ENCODE results near the gene ABCA4.

ABCA4 gene

DNA sequence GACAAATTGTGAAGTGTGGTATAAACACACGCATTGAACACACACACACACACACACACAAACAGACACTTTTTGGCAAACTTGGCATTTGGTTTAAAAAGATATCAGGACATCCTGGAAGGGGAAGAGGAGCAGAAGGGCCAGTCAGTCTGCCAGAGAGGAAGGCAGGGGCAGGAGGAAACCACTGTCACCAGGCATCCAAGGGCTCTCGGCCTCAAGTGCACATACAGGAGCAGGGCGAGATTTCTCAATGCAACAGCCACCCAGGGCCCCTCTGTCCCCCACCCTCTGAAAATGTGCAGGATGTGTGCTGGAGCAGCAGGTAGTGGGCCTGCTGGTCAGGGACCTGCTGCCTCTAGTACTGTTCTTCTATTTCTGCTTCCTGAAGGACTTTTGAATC lies 71.2 kb downstream of the ABCA4 start:
- peaks cover 26% of the 10 kb centered on the region for H3K4me1 Mint-ChIP-seq
- H3K9me3 Mint-ChIP-seq, result no peaks in the 10 kb centered on the region
- H3K27me3 Mint-ChIP-seq (ENCODE audit: low read depth), result peaks cover 19% of the 10 kb centered on the region
- H3K4me3 Mint-ChIP-seq, result no peak overlapping the region
- no peaks in the 10 kb centered on the region for H3K36me3 Mint-ChIP-seq (ENCODE audit: low read depth)
- TF ChIP-seq, protein P1, sequence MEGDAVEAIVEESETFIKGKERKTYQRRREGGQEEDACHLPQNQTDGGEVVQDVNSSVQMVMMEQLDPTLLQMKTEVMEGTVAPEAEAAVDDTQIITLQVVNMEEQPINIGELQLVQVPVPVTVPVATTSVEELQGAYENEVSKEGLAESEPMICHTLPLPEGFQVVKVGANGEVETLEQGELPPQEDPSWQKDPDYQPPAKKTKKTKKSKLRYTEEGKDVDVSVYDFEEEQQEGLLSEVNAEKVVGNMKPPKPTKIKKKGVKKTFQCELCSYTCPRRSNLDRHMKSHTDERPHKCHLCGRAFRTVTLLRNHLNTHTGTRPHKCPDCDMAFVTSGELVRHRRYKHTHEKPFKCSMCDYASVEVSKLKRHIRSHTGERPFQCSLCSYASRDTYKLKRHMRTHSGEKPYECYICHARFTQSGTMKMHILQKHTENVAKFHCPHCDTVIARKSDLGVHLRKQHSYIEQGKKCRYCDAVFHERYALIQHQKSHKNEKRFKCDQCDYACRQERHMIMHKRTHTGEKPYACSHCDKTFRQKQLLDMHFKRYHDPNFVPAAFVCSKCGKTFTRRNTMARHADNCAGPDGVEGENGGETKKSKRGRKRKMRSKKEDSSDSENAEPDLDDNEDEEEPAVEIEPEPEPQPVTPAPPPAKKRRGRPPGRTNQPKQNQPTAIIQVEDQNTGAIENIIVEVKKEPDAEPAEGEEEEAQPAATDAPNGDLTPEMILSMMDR (IDR thresholded peaks at IDR 0.05; ENCODE audit: unreplicated experiment in 3 of 3), result no peak
- peak overlapping the region in 2 of 3 experiments; percentile 29 to 63 for H3K27ac Mint-ChIP-seq

DNA sequence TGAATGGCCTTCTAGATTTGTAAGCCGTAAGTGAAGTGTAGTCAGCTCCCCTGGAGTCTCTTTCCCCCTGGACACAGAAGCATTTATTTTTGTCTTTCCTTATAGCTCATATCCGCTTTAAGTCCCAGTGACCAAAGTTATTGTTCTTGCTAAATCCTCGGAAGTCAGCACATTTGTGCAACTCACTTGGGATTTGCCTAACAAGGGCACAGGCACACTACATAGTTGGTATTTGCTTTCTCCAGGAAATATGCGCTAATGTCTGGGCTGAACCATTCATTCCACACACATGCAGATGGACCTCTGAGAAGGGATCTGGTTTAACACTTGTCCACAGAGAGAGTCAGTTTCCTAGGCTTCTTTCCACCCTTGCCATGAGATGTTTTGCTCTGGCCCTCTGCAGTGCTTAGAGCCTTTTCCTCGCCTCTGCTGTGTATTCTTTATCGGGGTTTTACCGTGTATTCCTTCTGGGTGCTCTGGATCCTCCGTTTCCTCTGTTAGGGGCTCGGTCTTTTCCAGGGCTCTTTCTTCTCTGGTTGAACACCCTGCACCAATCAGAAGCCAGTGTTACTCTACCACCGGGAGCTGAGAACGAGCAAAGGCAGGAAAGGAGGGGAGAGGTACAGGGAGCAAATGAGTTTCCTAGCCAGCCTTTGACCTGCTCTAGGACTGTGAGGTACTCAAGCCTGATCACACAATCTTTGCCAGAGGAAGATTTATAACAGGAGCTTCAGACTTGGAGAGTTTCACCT lies 72.4 kb downstream of the ABCA4 start:
- TF ChIP-seq, protein P1 (IDR thresholded peaks at IDR 0.05; ENCODE audit: unreplicated experiment in 3 of 3), result no peak
- H3K4me1 Mint-ChIP-seq, result peaks cover 26% of the 10 kb centered on the region
- H3K4me3 Mint-ChIP-seq, result no peak overlapping the region
- peaks cover 22% of the 10 kb centered on the region for H3K27me3 Mint-ChIP-seq (ENCODE audit: low read depth)
- no peaks in the 10 kb centered on the region for H3K36me3 Mint-ChIP-seq (ENCODE audit: low read depth)
- H3K9me3 Mint-ChIP-seq, result no peaks in the 10 kb centered on the region
- peak overlapping the region; percentile 51 to 80 (median 63) for H3K27ac Mint-ChIP-seq

DNA sequence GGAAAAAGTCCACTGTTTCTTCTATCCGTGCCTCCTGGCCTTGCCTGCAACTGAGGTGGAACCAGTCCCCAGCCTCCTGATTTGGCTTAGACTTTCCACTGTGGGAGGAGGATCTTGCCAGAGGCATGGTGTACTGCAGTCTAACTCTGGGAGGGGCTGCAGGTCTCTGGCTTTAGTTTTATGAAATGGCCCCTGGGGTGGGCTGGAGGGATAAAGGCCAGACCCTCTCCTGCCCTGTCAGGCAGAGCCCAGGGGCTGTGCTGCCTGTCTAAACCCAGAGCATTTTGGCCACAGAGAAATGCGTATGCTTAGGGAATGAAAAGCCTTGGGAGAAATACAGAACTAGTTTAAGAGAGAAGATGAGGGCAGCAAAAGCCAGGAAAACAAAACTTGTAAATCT lies 73.0 kb downstream of the ABCA4 start:
- peaks cover 26% of the 10 kb centered on the region for H3K4me1 Mint-ChIP-seq
- no peak overlapping the region for H3K4me3 Mint-ChIP-seq
- no peaks in the 10 kb centered on the region for H3K9me3 Mint-ChIP-seq
- TF ChIP-seq, protein P1 (IDR thresholded peaks at IDR 0.05; ENCODE audit: unreplicated experiment in 3 of 3), result no peak
- H3K27ac Mint-ChIP-seq, result peak overlapping the region; percentile 51 to 80 (median 63)
- H3K36me3 Mint-ChIP-seq (ENCODE audit: low read depth), result no peaks in the 10 kb centered on the region
- peaks cover 26% of the 10 kb centered on the region for H3K27me3 Mint-ChIP-seq (ENCODE audit: low read depth)

DNA sequence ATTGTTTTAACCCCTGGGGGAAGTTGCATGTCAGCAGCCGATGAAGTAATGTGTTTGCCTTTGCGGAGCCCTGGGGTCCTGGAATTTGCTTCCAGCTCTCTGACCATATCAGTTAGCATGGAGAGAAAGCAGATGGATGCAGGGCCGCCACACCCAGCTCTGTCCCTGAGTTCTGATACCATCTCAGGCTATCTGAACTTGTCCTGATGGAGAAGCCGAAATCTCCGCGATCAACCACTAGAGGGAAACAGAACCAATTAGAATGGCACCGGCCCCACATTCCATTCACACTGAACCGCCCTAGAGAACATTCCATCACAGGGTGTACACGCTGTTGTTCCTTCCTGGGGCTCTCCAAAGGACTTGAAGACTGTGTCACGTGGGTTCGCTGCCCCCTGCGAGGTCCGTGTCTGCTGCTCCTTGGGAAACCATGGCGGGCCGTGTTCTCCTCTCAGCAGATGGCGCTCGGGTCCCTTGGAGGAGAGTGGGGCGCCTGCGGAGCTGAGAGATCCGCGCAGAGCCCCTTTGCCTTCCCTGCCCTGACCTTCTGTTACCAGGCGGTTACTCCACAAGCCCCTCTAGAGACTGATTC lies 75.4 kb downstream of the ABCA4 start:
- Mint-ChIP-seq H3K27me3 (ENCODE audit: low read depth) (peaks cover 30% of the 10 kb centered on the region), H3K36me3 (ENCODE audit: low read depth) (no peaks in the 10 kb centered on the region), H3K4me1 (peaks cover 30% of the 10 kb centered on the region), H3K4me3 (peak overlapping the region; percentile 16 to 66 (median 32)), H3K27ac (peak overlapping the region; percentile 76 to 91 (median 78)), H3K9me3 (no peaks in the 10 kb centered on the region)
- TF ChIP-seq, protein P1 (IDR thresholded peaks at IDR 0.05; ENCODE audit: unreplicated experiment in 3 of 3), result peak; percentile 73 to 80 (median 74)

DNA sequence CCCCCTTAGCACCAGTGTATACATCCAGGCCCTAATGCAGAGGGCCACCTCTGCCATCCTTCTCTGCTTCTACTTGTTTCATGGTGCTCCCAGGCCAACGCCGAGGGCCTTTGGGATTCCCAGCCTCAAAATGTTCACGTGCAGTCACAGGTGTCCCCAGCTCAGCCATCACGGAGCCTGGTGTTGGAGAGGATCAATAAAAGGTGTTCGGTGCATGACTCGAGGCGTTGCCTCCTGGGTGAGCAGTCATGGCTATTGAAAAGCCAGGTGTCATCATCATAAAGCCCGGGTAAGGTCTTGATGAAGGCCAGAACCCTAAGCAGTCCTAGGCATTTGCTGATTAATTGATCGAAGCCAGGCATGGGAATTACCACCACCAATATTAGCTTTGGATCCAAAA lies 76.1 kb downstream of the ABCA4 start:
- no peaks in the 10 kb centered on the region for H3K9me3 Mint-ChIP-seq
- no peak overlapping the region for H3K27ac Mint-ChIP-seq
- H3K36me3 Mint-ChIP-seq (ENCODE audit: low read depth), result no peaks in the 10 kb centered on the region
- H3K4me3 Mint-ChIP-seq, result no peak overlapping the region
- TF ChIP-seq, protein P1 (IDR thresholded peaks at IDR 0.05; ENCODE audit: unreplicated experiment in 3 of 3), result no peak
- peaks cover 31% of the 10 kb centered on the region for H3K4me1 Mint-ChIP-seq
- peaks cover 30% of the 10 kb centered on the region for H3K27me3 Mint-ChIP-seq (ENCODE audit: low read depth)
